ENCODE data around the gene KRTAP5-3. TPM values are rescaled to one million over a fixed set of nuclear protein-coding genes. Genes with fewer than 3 reads are reported as not detected.

Gene KRTAP5-3
- total RNA-seq, 2 donors from 2014 or later, result not detected

GRCh38 chr11:1645357-1645821, 37.1 kb upstream of the KRTAP5-3 start:
- DNase-seq (no peak), ATAC-seq (no peak)
- intact Hi-C loops (cut with DNase I), result no loop called here

GRCh38 chr11:1644601-1645356, 36.5 kb upstream of the KRTAP5-3 start:
- intact Hi-C loops (cut with DNase I), result no loop called here
- DNase-seq, result no peak
- no peak for ATAC-seq

GRCh38 chr11:1643146-1643690, 35.0 kb upstream of the KRTAP5-3 start:
- no peak for ATAC-seq
- DNase-seq, result no peak
- intact Hi-C loops (cut with DNase I), result no loop called here

GRCh38 chr11:1642288-1643145, 34.3 kb upstream of the KRTAP5-3 start:
- intact Hi-C loops (cut with DNase I), result no loop called here
- ATAC-seq (no peak), DNase-seq (no peak)

GRCh38 chr11:1641096-1641495, 32.8 kb upstream of the KRTAP5-3 start:
- ATAC-seq (no peak), DNase-seq (no peak)
- intact Hi-C loops (cut with DNase I), result no loop called here

DNA sequence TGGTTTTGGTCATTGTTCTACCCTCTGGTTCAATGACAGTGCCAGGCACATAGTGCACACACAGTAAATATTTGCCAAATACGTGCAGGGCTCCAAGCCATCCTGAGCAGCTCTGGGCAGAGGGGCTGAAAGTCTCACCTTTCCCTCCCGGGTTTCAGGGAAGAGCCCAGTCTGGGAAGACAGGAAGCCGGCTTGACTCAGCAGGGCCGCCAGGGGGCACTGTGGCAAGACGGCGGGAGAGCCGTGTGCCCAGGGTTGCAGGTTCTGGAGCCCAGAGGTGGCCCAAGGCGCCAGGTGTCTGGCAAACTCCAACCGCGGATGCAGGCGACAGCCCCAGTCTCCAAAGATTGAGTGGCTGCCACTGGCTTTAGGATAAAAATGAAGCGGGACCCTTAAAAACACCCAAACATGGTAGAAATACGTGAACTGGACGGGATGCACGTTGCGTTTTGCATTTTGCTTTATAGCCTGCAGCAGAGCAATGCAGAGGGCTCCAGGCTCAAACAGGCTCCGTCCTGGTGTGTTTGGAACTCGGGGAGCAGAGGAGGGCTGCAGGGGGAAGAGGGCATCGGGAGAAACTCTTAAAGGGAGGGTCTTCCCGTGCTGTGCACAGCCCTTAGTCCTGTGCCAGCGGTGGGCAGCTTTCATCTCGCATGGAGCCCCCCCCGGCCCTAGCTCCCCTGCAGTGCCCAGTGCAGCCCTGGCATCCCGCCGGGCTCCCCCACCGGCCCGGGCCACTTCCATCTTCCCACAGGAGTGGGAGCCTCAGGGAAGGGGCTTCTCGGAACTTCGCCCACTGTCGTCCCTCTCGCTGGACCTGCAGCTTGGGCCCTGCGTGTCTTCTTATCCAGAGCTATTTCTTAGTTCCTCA, 32.0 kb upstream of the KRTAP5-3 start:
- peak; percentile 47 to 50 for ATAC-seq
- DNase-seq, result no peak
- intact Hi-C loops (cut with DNase I), result no loop called here

DNA sequence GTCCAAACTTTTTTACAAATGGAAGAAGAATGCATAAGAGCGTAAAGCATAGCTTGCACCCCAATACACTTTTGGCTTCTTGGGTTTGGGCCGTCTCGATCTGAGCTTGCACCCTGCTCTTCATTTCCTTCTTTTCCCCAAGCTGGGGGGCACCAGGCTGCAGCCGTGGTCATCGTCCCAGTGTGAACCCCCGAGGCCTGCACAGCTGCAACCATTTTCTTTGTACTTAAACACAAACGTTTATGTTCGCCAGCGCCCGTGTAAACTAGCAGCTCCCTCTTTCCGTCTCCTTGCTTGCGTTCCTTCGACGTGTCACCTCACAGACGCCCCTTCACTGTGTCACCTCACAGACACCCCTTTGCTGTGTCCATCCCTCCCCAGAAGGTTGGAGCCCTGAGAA, 31.4 kb upstream of the KRTAP5-3 start:
- intact Hi-C loops (cut with DNase I), result no loop called here
- DNase-seq (no peak), ATAC-seq (no peak)

DNA sequence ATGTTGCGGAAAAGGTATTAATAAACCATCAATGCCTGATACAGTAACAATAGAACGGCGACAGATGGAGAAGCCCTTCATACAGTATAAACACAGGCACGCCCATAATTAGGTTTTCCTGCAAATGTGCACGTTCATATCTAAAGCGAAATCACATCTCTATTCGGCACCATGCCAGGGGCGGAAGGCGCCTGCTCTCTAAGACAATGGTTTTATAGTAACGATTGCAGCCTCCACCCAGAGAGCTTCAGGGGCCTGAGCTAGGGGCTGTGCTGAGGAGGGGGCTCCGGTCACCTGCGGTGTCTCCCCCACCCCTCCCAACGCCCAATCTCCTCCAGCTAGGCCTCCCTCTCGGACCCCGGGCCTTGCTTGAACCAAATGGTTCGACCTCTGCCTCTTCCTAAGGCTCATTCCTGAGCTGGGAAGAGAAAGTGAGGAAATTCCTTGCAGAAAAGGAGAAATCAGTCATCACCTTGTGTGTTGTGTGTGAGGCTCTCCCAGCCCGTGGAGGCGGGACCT, 30.9 kb upstream of the KRTAP5-3 start:
- ATAC-seq (peak in 1 of 2 donors; percentile 47), DNase-seq (no peak)
- intact Hi-C loops (cut with DNase I), result no loop called here

DNA sequence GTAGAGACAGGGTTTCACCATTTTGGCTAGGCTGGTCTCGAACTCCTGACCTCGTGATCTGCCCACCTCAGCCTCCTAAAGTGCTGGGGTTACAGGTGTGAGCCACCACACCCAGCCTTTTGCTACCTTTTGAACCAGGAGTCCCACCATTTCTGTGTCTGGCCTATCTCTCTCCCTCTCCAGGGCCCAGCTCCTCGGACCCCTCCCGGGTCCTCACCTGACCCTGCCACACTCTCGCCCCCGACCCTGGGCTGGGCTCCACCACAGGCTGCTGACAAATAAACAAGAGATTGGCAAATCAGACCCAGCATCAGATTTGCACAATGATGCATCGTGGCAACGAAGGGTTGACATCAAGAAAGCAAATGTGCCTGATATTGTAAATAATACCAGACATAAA, 30.1 kb upstream of the KRTAP5-3 start:
- intact Hi-C loops (cut with DNase I), result no loop called here
- DNase-seq (no peak), ATAC-seq (no peak)

DNA sequence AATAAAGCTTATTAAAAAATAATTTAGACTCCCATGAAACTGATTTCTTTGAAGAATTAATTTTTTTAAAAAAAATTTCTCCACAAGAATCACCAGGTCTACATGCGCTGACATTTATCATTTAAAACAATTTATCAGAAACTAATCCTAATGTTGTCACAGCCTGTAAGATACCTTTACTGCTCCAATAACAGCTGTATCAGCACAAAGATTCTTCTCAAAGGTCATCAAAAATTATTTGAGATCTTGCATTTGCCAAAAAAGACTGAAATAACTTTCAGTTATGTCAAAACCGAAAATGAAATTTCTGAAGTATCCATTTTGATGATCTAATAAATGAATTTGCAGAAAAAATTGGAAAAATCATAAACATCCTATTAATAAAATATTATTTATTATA, 29.4 kb upstream of the KRTAP5-3 start:
- intact Hi-C loops (cut with DNase I), result no loop called here
- ATAC-seq (no peak), DNase-seq (no peak)

- no peak for ATAC-seq
- DNase-seq, result no peak
- intact Hi-C loops (cut with DNase I), result no loop called here
These were observed 28.2 kb upstream of the KRTAP5-3 start for GRCh38 chr11:1636291-1636950.

- DNase-seq, result no peak
- no peak for ATAC-seq
- intact Hi-C loops (cut with DNase I), result no loop called here
These were observed 25.6 kb upstream of the KRTAP5-3 start for GRCh38 chr11:1633864-1634263.

GRCh38 chr11:1632053-1632714, 23.9 kb upstream of the KRTAP5-3 start:
- ATAC-seq (no peak), DNase-seq (no peak)
- intact Hi-C loops (cut with DNase I), result no loop called here

DNA sequence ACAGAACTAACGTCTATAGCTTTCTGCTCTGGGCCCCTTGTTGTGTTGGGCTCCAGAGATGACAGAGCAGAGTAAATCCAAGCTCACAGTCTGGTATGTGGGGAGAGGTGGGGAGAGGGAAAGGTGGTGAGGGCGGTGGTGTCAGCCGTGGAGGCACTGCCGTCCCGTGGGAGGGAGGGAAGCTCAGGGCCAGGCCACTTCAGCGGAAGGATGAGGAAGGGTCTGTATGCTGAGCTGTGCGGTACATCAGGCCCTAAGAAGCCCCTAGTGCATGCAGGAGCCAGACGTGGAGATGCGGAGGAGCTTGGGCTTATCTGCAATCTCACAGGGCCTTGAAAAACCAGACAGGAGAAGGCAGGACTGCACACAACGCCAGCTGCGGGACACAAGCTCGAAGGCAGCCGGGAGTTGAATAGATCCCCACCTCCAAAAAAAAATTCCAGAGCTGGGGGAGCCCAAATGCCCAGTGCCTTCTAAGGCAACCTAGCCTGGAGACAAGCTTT, 22.9 kb upstream of the KRTAP5-3 start:
- no peak for ATAC-seq
- no peak for DNase-seq
- intact Hi-C loops (cut with DNase I), result no loop called here

DNA sequence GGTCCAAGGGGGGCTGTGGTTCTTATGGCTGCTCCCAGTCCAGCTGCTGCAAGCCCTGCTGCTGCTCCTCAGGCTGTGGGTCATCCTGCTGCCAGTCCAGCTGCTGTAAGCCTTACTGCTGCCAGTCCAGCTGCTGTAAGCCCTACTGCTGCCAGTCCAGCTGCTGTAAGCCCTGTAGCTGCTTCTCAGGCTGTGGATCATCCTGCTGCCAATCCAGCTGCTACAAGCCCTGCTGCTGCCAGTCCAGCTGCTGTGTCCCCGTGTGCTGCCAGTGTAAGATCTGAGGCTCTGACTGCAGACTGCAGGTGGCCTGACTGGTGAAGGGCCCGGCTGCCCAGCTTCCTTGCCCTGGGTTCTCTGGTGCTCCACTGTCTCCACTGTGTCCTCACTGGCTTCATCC, 22.0 kb upstream of the KRTAP5-3 start:
- DNase-seq, result no peak
- intact Hi-C loops (cut with DNase I), result no loop called here

DNA sequence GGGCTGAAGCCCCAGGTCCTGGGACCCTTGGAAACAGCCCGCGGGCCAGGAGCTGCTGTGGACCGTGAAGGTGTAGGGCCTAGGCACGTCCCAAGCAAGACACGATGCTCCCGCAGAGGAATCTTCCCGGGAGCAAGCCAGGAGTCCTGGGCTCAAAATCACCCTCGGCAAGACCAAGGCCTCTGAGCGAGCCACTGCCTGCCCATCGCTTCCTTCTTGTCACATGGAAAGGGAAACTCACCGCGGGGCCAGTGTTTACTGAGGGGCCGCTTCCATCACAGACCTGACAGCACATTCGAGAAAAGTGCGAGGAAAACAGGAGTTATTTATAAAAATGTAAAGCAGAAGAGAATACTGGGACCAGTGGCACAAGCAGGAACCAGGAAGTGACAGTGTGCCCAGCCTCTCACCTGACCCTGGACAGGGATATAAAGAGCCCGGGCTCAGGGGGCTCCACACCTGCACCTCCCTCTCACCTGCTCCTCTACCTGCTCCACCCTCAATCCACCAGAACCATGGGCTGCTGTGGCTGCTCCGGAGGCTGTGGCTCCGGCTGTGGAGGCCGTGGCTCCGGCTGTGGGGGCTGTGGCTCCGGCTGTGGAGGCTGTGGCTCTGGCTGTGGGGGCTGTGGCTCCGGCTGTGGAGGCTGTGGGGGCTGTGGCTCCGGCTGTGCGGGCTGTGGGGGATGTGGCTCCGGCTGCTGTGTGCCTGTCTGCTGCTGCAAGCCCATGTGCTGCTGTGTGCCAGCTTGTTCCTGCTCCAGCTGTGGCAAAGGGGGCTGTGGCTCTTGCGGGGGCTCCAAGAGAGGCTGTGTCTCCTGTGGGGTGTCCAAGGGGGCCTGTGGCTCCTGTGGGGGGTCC, 21.3 kb upstream of the KRTAP5-3 start, which contains the start of gene KRTAP5-5:
Gene KRTAP5-5, plus strand, starts transcription at position 450 of the 860 bp plus-strand sequence. Its CDS starts 66 bp downstream, at position 516.
- ATAC-seq, result no peak
- intact Hi-C loops (cut with DNase I), result loop anchor here in 1 of 2 donors (5.0 kb wide), 1 partner anchor 82 kb away; no protein-coding TSS in a partner anchor
- DNase-seq, result no peak

More for the DNA sequence above, 22.0 kb upstream of the KRTAP5-3 start:
- ATAC-seq, result no peak
